Activated T-cell treated with anti-CD3 and anti-CD28 coated beads for 4 hours (primary cell): ENCODE measurements around the gene RMDN2.

Experiments
- DNase-seq: peaks from one replicate; pipeline ENCODE4 v3.0.0-alpha.2; 2020

Gene RMDN2

DNA sequence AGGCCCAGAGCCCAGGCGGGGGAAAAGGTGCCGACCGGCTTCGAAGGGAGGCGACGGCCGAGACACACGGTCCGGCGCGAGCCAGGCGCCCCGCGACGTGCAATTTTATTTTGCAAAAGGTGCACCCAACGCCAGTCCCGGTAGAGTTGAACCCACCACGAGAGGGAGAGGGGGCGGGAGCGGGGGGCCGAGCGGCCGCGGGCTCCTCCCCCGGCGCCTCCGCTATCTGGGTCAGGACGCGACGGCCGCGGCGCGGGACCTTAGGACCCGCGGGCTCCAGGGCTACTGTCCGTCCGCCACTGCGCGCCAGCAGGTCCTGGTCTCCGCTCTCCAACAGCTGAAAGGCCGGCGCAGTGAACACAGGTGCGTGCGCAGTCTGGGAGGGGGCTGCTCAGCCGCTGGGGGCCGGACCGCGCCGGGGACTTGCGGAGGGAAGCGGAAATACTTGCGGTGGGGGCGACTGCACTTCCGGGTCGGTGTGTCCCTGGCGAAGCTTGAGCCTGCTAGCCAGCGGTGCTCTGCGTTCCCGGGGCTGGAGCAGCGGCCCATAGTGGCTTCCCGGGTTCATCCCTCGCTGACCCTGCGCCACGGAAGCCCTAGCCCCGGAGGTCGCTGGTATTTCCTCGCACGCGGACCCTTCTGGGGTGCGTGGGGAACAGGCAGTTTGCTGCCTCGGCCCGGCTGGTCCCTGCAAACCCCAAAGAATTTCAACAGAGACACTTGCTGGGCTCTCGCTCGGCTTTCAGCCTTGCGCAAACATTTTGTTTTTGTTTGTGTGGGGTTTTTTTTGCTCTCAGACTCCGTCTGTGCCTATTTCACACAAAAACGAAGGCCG is at the start of gene RMDN2:
RMDN2 (plus strand) TSS at position 225 of the 835 bp plus-strand sequence. CDS start 3,991 bp downstream, outside the sequence.
- peak; percentile 60 for DNase-seq

DNA sequence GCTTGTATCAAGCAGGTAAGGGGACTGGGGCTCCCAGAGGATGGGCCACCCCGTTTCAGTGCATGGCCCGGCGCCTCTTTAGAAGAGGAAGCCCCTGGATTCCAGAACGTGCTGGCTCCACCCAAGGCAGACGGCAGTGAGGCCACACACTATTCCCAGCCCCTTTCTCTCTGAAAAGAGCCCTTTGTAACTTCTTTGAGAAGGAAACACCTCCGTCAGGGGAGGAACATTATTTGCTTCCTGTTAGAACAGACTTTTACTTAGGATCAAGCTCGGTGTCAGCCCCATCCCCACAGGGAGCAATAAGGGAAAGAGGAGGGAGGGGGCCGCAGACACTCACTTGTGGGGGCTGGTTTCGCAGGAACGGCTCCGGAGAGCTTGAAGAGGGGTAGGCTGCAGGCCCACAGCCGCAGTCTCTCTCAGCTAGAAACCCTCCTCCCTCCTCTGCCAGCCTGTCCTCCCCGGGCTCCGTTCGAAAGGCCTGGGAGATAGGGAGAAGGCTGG is 49.6 kb upstream of the RMDN2 start:
- no peak for DNase-seq

GRCh38 chr2:37876227-37876626 is 48.9 kb upstream of the RMDN2 start:
- no peak for DNase-seq

GRCh38 chr2:37877457-37878315 is 47.4 kb upstream of the RMDN2 start:
- peak; percentile 24 for DNase-seq

DNA sequence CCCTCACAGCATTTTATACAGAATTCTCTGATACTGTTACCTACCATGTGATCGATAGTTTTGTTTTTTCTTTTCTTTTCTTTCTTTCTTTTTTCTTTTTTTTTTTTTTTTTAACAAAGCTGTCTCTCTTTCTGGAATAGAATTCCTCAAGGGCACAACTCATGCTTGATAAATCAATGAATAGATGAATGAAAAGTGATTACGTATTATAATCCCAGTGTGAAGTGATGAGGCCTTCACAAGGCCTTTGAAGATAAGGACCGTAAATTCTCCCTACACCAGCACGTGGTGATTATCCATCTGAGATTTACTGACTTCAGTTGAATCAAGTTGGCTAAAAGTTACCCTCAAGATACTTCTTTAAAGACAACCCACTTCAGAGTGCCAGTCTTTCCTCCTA is 46.6 kb upstream of the RMDN2 start:
- DNase-seq, result no peak

DNA sequence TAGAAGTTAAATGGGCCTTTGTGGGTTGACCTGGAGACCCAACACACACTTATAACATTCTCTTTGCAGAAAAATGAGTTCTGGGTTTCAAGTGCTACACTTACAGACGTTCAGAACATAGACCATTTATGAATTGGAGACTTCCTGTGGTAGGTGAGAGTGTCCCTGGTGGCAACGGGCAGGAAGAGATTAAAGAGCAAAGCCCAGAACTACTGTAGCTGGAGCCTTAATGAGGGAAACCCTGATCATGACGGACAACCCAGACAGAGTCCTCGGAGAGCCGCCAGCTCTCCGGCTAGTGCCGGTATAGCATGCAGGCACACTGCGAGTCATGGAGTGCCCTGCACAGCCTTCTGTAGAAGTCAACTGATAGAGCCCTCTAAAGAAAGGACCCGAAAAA is 44.5 kb upstream of the RMDN2 start:
- DNase-seq, result no peak

GRCh38 chr2:37881397-37881796 is 43.7 kb upstream of the RMDN2 start:
- DNase-seq, result no peak

- DNase-seq, result no peak
Observed at GRCh38 chr2:37882036-37882435, 43.1 kb upstream of the RMDN2 start.

- no peak for DNase-seq
Observed at GRCh38 chr2:37883518-37883917, 41.6 kb upstream of the RMDN2 start.

DNA sequence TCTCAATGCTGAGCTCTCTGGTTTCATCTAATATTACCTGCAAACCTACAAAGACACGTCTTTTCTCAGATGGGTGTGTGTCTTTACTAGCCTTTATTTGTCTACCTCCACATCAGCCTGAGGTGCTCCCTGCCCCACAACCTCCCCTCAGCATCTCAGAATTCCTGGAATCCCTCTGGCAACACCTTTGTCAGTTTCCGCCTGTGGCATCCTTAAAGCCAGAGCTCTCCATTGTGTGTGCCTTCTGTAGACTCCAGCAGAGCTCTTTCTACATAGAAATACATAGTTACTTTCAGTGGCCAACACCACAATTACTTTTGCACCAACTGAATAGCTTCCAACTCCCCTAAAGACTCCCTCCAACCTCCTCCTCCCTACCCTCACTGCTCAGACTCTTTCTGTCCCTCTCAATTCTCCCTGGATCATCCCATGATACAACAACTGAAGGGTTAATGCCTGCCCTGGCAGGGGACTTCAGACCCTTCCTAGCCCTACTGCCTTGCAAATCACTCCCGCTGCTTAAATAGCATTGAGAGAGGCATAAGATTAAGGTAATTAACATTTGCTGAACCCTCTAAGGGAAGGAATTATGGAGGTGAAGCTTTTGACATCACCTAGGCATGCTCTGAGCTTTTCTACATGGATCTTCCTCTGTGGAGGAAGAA is 39.6 kb upstream of the RMDN2 start:
- no peak for DNase-seq

DNA sequence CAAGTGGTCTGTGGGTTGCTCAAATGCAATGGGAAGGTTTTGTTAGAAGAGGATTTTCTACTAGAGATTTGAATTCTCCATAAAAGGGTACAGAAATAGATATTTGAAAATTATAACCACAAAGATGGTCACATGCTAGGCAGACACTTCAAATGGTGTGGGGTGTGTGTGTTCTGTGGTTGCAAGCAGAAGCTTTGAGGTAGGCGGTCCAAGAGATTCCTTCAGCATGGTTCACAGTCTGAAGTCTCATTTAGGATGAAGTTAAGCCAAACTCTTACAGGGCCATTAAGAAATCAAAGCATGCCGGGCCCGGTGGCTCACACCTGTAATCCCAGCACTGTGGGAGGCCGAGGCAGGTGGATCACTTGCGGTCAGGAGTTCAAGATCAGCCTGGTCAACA is 38.3 kb upstream of the RMDN2 start:
- DNase-seq, result no peak

DNA sequence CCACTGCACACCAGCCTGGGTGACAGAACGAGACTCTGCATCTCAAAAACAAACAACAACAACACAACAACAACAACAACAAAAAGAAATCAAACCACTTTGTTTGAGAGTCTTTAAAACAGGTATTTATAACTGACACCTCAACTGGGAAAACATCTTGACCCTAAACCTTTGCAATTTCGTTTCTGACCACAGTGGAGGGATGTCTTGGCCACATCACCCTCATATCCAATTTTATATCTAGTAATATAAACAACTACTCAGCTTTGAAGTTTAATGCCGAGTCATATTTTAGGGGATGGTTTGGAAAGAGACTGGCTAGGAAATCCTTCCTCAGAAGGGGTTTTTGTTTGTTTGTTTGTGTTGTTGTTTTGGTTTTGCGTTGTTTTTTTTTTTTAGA is 37.8 kb upstream of the RMDN2 start:
- no peak for DNase-seq

DNA sequence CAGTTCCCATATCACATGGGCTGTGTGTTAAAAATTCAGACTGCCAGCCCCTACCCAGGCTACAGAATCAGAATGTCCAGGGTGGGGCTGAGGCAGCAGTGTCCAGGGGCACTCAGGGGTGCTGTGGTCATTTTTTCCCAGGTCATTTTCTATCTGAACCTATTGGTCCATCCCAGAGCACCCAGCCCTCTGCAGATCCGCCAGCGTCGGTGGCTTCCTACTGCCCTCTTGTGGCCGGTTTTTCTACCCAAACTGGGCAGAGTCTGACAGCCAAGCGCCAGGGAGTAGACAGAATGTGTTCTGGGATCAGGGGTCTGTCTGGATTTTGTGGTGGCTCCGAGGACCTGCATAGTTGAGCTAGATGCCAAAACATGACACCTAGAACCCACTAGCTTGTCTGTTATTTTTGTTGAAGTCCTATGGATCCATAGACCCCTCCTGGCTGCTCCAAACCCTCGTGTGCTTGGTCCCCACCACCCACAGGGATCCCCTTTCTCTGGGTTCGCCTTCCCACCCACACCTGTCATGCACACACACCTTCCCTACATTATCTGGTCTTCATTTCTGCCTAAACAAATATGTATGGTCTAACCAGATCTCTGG is 34.1 kb upstream of the RMDN2 start:
- DNase-seq, result peak; percentile 53

DNA sequence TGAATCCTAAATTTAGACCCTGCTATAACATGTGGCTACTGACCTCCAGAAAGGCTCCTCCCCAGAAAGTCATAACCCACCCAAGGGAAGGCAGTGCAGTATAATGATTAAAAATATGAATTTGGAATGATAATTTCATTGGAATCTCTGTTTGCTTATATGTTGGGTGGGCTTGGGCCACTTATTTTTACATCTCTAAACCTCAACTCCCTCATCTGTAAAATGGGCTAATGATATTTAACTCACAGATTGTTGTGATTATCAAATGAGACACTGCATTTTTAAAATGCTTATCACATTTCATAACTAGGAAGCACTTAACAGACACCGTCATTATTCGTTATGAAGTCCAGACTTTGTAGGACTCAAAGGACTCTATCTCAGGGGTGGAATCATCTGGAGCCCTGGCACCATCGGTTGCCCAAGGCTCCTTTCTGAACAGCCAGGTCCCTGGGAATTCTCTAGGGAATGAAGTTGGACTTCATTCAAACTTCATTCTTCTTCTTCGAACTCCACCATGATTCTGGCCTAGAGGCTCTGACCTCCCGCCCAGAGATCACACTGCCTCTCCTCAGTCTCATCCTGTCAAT is 33.1 kb upstream of the RMDN2 start:
- no peak for DNase-seq

DNA sequence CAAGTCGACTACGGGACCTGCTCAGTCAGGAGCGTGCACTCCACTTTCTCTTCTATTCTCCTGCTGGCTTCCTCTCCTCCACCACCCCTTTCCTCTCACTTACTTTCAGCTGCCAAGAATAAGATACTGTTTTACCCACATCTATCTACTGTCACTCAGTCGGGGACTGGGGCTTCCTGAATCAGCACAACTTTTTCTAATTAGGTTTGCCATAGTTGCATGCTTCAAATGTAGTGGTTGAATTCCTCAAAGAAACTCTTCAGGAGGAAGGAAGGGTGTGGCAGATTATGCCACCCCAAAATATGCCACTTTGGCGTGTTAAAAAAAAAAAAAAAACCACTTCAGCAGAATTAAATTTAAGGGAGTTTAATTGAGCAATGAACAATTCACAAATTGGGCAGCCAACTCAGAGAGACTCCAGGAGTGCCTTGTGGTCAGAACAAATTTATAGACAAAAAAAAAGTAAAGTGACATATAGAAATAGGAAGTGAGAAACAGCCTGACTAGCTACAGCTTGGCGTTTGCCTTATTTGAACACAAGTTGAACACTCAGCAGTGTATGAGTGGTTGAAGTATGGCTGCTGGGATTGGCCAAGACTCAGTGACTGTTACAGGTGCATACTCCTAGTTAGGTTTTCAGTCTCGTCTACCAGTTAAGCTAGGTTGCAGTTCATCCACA is 32.5 kb upstream of the RMDN2 start:
- DNase-seq, result no peak

- no peak for DNase-seq
Observed at GRCh38 chr2:37893327-37893726, 31.8 kb upstream of the RMDN2 start.

- no peak for DNase-seq
Observed at GRCh38 chr2:37894047-37894446, 31.0 kb upstream of the RMDN2 start.

- DNase-seq, result no peak
Observed at GRCh38 chr2:37894601-37895000, 30.5 kb upstream of the RMDN2 start.

- no peak for DNase-seq
Observed at GRCh38 chr2:37895140-37895539, 29.9 kb upstream of the RMDN2 start.

DNA sequence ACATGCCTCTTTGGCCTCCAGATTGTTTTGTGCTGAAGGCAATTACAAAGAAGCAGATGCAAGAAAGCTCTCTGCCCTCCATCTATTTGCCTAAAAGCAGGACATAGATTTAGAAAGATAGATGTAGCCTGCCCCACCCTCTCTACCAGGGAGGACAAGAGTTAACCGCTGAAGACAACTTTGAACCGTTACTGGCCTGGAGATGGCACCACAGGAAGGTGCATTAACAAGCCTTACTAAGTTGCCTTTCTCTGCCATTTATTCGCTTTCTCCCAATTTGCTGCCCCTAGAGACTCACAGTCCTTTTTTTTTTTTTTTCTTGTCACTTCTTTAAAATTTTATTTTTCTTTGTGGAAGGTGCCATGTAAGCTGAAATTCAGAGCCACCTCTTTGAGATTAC is 28.8 kb upstream of the RMDN2 start:
- no peak for DNase-seq

- no peak for DNase-seq
Observed at GRCh38 chr2:37897511-37897910, 27.6 kb upstream of the RMDN2 start.

DNA sequence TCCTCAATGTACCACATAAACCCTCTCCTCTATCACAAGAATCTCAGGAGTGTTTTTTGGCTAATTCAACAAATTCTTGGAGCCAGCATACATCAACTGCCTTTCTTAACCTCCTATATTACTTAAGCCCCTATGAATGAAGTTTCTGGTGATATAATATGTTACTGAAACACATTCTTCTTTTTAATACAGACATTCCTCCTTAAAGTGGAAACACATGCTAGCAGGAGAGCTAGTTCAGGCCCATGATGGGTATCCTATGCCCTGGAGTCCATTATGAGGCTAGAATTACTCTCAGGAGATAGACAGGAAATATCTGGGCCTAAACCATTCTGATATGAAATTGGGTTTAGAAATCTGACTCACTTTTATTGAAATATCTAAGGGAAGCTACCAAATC is 26.6 kb upstream of the RMDN2 start:
- no peak for DNase-seq
